GM12878 (cell line): ENCODE measurements around the gene WSCD2.

Source experiments
- CREM ChIP-seq: IDR thresholded peaks from 2 replicates; pipeline ENCODE4 v1.6.1; 2014; ENCODE audit warnings: antibody characterized with exemption, low read depth
- ETV6 ChIP-seq, 2 experiments: fragments of 450-650 bp in 1 of 2; IDR thresholded peaks in 1 of 2; conservative IDR thresholded peaks in 1 of 2; 2 replicates each; pipeline ENCODE4 v1.6.1; 2014; ENCODE audit warnings: antibody characterized with exemption in 1 of 2, borderline replicate concordance in 1 of 2, low read depth in 1 of 2, mild to moderate bottlenecking in 1 of 2, moderate library complexity in 1 of 2
- EZH2 ChIP-seq: IDR thresholded peaks from 2 replicates; pipeline ENCODE4 v1.6.1; 2012; ENCODE audit warnings: low read depth, mild to moderate bottlenecking, control low read depth, inconsistent platforms, low read length, borderline replicate concordance; ENCODE audit not compliant: control insufficient read depth
- MTA3 ChIP-seq: IDR thresholded peaks from 2 replicates; pipeline ENCODE4 v1.6.1; 2012; ENCODE audit warnings: low read length, inconsistent platforms, borderline replicate concordance
- PML ChIP-seq: IDR thresholded peaks from 2 replicates; pipeline ENCODE4 v1.6.1; 2012; ENCODE audit warnings: low read length, inconsistent platforms
- POLR2A ChIP-seq: IDR thresholded peaks from 2 replicates; pipeline ENCODE4 v1.6.1; 2011; ENCODE audit warnings: low read depth, mild to moderate bottlenecking, low read length
- RCOR1 ChIP-seq: conservative IDR thresholded peaks from 2 replicates; pipeline ENCODE4 v1.6.1; 2012; ENCODE audit warnings: low read depth, low read length, improper control_type of control experiment
- USF2 ChIP-seq: IDR thresholded peaks from 2 replicates; pipeline ENCODE4 v1.6.1; 2011; ENCODE audit warnings: low read depth, low read length, improper control_type of control experiment, borderline replicate concordance
- ZNF24 ChIP-seq: fragments of 450-650 bp; IDR thresholded peaks from 2 replicates; pipeline ENCODE4 v1.6.1; 2017; ENCODE audit warnings: antibody characterized with exemption, mild to moderate bottlenecking
- ZNF274 ChIP-seq: IDR thresholded peaks from one replicate; pipeline ENCODE4 v1.8.0; 2011; ENCODE audit not compliant: insufficient read length, insufficient read depth
- TF ChIP-seq, protein P1 (sequence below), 3 experiments: IDR thresholded peaks in 2 of 3; conservative IDR thresholded peaks in 1 of 3; 2 replicates each; pipeline ENCODE4 v1.5.1; 2011; ENCODE audit warnings: low read depth in 3 of 3, low read length in 3 of 3, mild to moderate bottlenecking in 3 of 3, control low read depth in 2 of 3, moderate library complexity in 2 of 3, inconsistent platforms in 1 of 3, mixed read lengths in 1 of 3; ENCODE audit not compliant: control insufficient read depth in 2 of 3, insufficient read depth in 1 of 3; ENCODE audit errors: extremely low read depth in 1 of 3
- TF ChIP-seq, protein P2 (sequence below): fragments of 450-650 bp; IDR thresholded peaks from 2 replicates; pipeline ENCODE4 v1.6.1; 2017; ENCODE audit warnings: mild to moderate bottlenecking

GRCh38 chr12:108240027-108240785 lies 111.1 kb downstream of the WSCD2 start:
- TF ChIP-seq MTA3 (no peak), USF2 (no peak), ZNF274 (no peak), POLR2A (no peak), ZNF24 (no peak), RCOR1 (no peak), EZH2 (no peak), ETV6 (conservative IDR thresholded peaks at IDR 0.05 in 1 of 2, IDR thresholded peaks at IDR 0.05 in 1 of 2; ENCODE audit: borderline replicate concordance in 1 of 2, low read depth in 1 of 2) (no peak), CREM (no peak), PML (no peak)
- TF ChIP-seq, protein P1, sequence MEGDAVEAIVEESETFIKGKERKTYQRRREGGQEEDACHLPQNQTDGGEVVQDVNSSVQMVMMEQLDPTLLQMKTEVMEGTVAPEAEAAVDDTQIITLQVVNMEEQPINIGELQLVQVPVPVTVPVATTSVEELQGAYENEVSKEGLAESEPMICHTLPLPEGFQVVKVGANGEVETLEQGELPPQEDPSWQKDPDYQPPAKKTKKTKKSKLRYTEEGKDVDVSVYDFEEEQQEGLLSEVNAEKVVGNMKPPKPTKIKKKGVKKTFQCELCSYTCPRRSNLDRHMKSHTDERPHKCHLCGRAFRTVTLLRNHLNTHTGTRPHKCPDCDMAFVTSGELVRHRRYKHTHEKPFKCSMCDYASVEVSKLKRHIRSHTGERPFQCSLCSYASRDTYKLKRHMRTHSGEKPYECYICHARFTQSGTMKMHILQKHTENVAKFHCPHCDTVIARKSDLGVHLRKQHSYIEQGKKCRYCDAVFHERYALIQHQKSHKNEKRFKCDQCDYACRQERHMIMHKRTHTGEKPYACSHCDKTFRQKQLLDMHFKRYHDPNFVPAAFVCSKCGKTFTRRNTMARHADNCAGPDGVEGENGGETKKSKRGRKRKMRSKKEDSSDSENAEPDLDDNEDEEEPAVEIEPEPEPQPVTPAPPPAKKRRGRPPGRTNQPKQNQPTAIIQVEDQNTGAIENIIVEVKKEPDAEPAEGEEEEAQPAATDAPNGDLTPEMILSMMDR (IDR thresholded peaks at IDR 0.05 in 2 of 3, conservative IDR thresholded peaks at IDR 0.05 in 1 of 3; ENCODE audit: control insufficient read depth in 2 of 3, extremely low read depth in 1 of 3, insufficient read depth in 1 of 3, low read depth in 3 of 3, low read length in 3 of 3), result no peak
- TF ChIP-seq, protein P2, sequence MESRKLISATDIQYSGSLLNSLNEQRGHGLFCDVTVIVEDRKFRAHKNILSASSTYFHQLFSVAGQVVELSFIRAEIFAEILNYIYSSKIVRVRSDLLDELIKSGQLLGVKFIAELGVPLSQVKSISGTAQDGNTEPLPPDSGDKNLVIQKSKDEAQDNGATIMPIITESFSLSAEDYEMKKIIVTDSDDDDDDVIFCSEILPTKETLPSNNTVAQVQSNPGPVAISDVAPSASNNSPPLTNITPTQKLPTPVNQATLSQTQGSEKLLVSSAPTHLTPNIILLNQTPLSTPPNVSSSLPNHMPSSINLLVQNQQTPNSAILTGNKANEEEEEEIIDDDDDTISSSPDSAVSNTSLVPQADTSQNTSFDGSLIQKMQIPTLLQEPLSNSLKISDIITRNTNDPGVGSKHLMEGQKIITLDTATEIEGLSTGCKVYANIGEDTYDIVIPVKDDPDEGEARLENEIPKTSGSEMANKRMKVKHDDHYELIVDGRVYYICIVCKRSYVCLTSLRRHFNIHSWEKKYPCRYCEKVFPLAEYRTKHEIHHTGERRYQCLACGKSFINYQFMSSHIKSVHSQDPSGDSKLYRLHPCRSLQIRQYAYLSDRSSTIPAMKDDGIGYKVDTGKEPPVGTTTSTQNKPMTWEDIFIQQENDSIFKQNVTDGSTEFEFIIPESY, result no peak
